GM12878 (cell line): ENCODE data around the gene PLK2.

Experiments used
- ATF7 ChIP-seq: fragments of 450-650 bp; IDR thresholded peaks from 2 replicates; pipeline ENCODE4 v1.6.1; 2016; ENCODE audit warnings: low read depth, mild to moderate bottlenecking
- BCL11A ChIP-seq: IDR thresholded peaks from 2 replicates; pipeline ENCODE4 v1.6.1; 2011; ENCODE audit warnings: low read depth, low read length
- HDAC2 ChIP-seq: fragments of 200-600 bp; sonication (generic); IDR thresholded peaks from 2 replicates; pipeline ENCODE4 v1.6.1; 2017
- MXI1 ChIP-seq: fragments of 150-350 bp; IDR thresholded peaks from 2 replicates; pipeline ENCODE4 v1.6.1; 2011; ENCODE audit warnings: low read depth, mild to moderate bottlenecking, inconsistent platforms, low read length, improper control_type of control experiment
- RAD21 ChIP-seq: IDR thresholded peaks from 2 replicates; pipeline ENCODE4 v1.6.1; 2011; ENCODE audit warnings: mild to moderate bottlenecking, low read depth, low read length, moderate library complexity; ENCODE audit not compliant: insufficient read depth
- USF1 ChIP-seq: IDR thresholded peaks from 2 replicates; pipeline ENCODE4 v1.6.1; 2011; ENCODE audit warnings: borderline replicate concordance, low read depth, mild to moderate bottlenecking, moderate library complexity, mixed read lengths, low read length; ENCODE audit not compliant: insufficient read depth; ENCODE audit errors: extremely low read length
- YBX1 ChIP-seq: fragments of 450-650 bp; IDR thresholded peaks from 2 replicates; pipeline ENCODE4 v1.6.1; 2016; ENCODE audit warnings: antibody characterized with exemption
- TF ChIP-seq, protein P1 (sequence below), 3 experiments: IDR thresholded peaks in 2 of 3; conservative IDR thresholded peaks in 1 of 3; 2 replicates each; pipeline ENCODE4 v1.5.1; 2011; ENCODE audit warnings: low read depth in 3 of 3, low read length in 3 of 3, mild to moderate bottlenecking in 3 of 3, control low read depth in 2 of 3, moderate library complexity in 2 of 3, inconsistent platforms in 1 of 3, mixed read lengths in 1 of 3; ENCODE audit not compliant: control insufficient read depth in 2 of 3, insufficient read depth in 1 of 3; ENCODE audit errors: extremely low read depth in 1 of 3
- TF ChIP-seq, protein P2 (sequence below): IDR thresholded peaks from 2 replicates; pipeline ENCODE4 v1.6.1; 2012; ENCODE audit warnings: low read depth, low read length, improper control_type of control experiment
- TF ChIP-seq, protein P3 (sequence below): fragments of 450-650 bp; IDR thresholded peaks from 2 replicates; pipeline ENCODE4 v1.6.1; 2017; ENCODE audit warnings: mild to moderate bottlenecking
- TF ChIP-seq, protein P4 (sequence below): IDR thresholded peaks from 2 replicates; pipeline ENCODE4 v1.6.1; 2011; ENCODE audit warnings: borderline replicate concordance, low read depth, mild to moderate bottlenecking, moderate library complexity, low read length; ENCODE audit not compliant: insufficient read depth, poor library complexity, severe bottlenecking
- TF ChIP-seq, protein P5 (sequence below): IDR thresholded peaks from 2 replicates; pipeline ENCODE4 v1.6.1; 2012; ENCODE audit warnings: mild to moderate bottlenecking, low read depth, low read length

- no peak for TF ChIP-seq BCL11A
- TF ChIP-seq ATF7: no peak
- TF ChIP-seq, protein P1, sequence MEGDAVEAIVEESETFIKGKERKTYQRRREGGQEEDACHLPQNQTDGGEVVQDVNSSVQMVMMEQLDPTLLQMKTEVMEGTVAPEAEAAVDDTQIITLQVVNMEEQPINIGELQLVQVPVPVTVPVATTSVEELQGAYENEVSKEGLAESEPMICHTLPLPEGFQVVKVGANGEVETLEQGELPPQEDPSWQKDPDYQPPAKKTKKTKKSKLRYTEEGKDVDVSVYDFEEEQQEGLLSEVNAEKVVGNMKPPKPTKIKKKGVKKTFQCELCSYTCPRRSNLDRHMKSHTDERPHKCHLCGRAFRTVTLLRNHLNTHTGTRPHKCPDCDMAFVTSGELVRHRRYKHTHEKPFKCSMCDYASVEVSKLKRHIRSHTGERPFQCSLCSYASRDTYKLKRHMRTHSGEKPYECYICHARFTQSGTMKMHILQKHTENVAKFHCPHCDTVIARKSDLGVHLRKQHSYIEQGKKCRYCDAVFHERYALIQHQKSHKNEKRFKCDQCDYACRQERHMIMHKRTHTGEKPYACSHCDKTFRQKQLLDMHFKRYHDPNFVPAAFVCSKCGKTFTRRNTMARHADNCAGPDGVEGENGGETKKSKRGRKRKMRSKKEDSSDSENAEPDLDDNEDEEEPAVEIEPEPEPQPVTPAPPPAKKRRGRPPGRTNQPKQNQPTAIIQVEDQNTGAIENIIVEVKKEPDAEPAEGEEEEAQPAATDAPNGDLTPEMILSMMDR (IDR thresholded peaks at IDR 0.05 in 2 of 3, conservative IDR thresholded peaks at IDR 0.05 in 1 of 3; ENCODE audit: control insufficient read depth in 2 of 3, extremely low read depth in 1 of 3, insufficient read depth in 1 of 3, low read depth in 3 of 3, low read length in 3 of 3): no peak
- TF ChIP-seq, protein P2, sequence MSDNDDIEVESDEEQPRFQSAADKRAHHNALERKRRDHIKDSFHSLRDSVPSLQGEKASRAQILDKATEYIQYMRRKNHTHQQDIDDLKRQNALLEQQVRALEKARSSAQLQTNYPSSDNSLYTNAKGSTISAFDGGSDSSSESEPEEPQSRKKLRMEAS: no peak
- TF ChIP-seq, protein P3, sequence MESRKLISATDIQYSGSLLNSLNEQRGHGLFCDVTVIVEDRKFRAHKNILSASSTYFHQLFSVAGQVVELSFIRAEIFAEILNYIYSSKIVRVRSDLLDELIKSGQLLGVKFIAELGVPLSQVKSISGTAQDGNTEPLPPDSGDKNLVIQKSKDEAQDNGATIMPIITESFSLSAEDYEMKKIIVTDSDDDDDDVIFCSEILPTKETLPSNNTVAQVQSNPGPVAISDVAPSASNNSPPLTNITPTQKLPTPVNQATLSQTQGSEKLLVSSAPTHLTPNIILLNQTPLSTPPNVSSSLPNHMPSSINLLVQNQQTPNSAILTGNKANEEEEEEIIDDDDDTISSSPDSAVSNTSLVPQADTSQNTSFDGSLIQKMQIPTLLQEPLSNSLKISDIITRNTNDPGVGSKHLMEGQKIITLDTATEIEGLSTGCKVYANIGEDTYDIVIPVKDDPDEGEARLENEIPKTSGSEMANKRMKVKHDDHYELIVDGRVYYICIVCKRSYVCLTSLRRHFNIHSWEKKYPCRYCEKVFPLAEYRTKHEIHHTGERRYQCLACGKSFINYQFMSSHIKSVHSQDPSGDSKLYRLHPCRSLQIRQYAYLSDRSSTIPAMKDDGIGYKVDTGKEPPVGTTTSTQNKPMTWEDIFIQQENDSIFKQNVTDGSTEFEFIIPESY: no peak
- no peak for TF ChIP-seq RAD21
- no peak for TF ChIP-seq HDAC2
- TF ChIP-seq YBX1: no peak
- TF ChIP-seq, protein P4, sequence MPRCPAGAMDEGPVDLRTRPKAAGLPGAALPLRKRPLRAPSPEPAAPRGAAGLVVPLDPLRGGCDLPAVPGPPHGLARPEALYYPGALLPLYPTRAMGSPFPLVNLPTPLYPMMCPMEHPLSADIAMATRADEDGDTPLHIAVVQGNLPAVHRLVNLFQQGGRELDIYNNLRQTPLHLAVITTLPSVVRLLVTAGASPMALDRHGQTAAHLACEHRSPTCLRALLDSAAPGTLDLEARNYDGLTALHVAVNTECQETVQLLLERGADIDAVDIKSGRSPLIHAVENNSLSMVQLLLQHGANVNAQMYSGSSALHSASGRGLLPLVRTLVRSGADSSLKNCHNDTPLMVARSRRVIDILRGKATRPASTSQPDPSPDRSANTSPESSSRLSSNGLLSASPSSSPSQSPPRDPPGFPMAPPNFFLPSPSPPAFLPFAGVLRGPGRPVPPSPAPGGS: no peak
- no peak for TF ChIP-seq USF1
- TF ChIP-seq MXI1: no peak
- TF ChIP-seq, protein P5, sequence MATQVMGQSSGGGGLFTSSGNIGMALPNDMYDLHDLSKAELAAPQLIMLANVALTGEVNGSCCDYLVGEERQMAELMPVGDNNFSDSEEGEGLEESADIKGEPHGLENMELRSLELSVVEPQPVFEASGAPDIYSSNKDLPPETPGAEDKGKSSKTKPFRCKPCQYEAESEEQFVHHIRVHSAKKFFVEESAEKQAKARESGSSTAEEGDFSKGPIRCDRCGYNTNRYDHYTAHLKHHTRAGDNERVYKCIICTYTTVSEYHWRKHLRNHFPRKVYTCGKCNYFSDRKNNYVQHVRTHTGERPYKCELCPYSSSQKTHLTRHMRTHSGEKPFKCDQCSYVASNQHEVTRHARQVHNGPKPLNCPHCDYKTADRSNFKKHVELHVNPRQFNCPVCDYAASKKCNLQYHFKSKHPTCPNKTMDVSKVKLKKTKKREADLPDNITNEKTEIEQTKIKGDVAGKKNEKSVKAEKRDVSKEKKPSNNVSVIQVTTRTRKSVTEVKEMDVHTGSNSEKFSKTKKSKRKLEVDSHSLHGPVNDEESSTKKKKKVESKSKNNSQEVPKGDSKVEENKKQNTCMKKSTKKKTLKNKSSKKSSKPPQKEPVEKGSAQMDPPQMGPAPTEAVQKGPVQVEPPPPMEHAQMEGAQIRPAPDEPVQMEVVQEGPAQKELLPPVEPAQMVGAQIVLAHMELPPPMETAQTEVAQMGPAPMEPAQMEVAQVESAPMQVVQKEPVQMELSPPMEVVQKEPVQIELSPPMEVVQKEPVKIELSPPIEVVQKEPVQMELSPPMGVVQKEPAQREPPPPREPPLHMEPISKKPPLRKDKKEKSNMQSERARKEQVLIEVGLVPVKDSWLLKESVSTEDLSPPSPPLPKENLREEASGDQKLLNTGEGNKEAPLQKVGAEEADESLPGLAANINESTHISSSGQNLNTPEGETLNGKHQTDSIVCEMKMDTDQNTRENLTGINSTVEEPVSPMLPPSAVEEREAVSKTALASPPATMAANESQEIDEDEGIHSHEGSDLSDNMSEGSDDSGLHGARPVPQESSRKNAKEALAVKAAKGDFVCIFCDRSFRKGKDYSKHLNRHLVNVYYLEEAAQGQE: no peak
Measured at GRCh38 chr5:58497386-58497785, 37.5 kb upstream of the PLK2 start.
